Cardiac fibroblast (primary cell): Measurements from ENCODE around the gene FGF13.

Experiments used
- DNase-seq, 2 donors: peaks; one replicate each; pipeline versions ENCODE4 v3.0.0 to v3.0.0-alpha.2; 2010; ENCODE audit warnings: low read depth in 2 of 2
- H3K4me3 ChIP-seq, 2 donors: replicated peaks in 1 of 2; 1 replicate in 1 of 2; 2 replicates in 1 of 2; pipeline ENCODE4 v1.5.1; 2011; ENCODE audit warnings: low read depth in 2 of 2, low read length in 2 of 2, mild to moderate bottlenecking in 2 of 2, moderate library complexity in 1 of 2
- CTCF ChIP-seq: IDR thresholded peaks from one replicate; pipeline ENCODE4 v1.5.1; 2011; ENCODE audit warnings: low read depth, mild to moderate bottlenecking, low read length, inconsistent platforms

Gene FGF13

GRCh38 chrX:138708268-138708667 lies 3.2 kb downstream of the FGF13 start:
- no peak for TF ChIP-seq CTCF
- DNase-seq, result no peak
- no peak overlapping the region for H3K4me3 ChIP-seq

GRCh38 chrX:138704596-138704995 lies 6.9 kb downstream of the FGF13 start:
- DNase-seq, result no peak
- H3K4me3 ChIP-seq, result no peak overlapping the region
- TF ChIP-seq CTCF, result no peak

GRCh38 chrX:138704101-138704500 lies 7.4 kb downstream of the FGF13 start:
- no peak overlapping the region for H3K4me3 ChIP-seq
- no peak for DNase-seq
- no peak for TF ChIP-seq CTCF

- TF ChIP-seq CTCF, result no peak
- no peak overlapping the region for H3K4me3 ChIP-seq
- DNase-seq, result no peak
These were observed 18.9 kb downstream of the FGF13 start for GRCh38 chrX:138692591-138692990.

GRCh38 chrX:138691186-138691585 lies 20.3 kb downstream of the FGF13 start:
- no peak for TF ChIP-seq CTCF
- no peak for DNase-seq
- no peak overlapping the region for H3K4me3 ChIP-seq

GRCh38 chrX:138690591-138690990 lies 20.9 kb downstream of the FGF13 start:
- no peak for TF ChIP-seq CTCF
- no peak for DNase-seq

GRCh38 chrX:138683600-138683999 lies 27.9 kb downstream of the FGF13 start:
- no peak overlapping the region for H3K4me3 ChIP-seq
- TF ChIP-seq CTCF, result no peak
- DNase-seq, result no peak

More at GRCh38 chrX:138690591-138690990, 20.9 kb downstream of the FGF13 start:
- H3K4me3 ChIP-seq, result no peak overlapping the region
